ENCODE data around the gene SPC25. TPM values are rescaled to one million over a fixed set of nuclear protein-coding genes. Genes with fewer than 3 reads are reported as not detected.

The SPC25 gene
- total and polyA plus RNA-seq, 9 of the 15 experiments (the other 6 are each of a cell fraction or from before 2014, with no cell fraction given) = 44.8 to 100 (median 75.0) TPM

DNA sequence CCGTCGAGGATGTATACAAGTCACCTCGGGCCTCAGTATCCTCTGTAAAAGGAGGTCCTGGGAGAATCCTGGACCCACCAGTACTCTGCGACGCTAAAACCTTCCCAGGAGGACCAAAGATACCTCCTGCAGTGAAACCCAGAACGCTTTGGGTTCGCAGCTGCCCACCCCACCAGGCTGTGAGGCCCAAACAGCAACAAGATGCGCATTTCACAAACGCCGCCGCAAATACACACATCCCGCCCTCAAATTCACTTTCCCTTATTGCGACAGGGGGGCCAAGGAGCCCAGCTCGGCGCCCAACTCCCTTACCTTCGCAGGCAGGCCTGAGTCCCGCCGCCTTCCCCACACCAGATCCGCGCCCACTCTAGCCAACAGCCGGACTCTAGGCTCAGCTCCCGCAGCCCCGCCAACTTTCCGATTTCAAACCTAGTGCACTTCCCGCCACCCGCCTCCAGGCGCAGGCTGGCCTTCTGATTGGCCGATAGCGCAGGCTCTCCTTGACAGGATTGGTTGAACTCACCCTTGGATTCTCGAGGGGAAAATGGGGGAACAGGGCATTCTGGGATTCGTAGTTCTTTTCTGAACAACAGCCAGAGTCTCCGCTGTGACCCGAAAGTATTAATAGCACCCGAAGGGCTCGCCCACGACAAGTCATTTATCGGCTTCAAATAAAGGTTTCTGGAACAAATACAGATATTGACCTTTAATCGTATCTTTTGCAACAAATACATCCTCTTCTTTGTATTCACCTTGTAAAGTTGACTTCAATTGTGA, at the start of gene SPC25 (continued):
- TF ChIP-seq, protein P1, sequence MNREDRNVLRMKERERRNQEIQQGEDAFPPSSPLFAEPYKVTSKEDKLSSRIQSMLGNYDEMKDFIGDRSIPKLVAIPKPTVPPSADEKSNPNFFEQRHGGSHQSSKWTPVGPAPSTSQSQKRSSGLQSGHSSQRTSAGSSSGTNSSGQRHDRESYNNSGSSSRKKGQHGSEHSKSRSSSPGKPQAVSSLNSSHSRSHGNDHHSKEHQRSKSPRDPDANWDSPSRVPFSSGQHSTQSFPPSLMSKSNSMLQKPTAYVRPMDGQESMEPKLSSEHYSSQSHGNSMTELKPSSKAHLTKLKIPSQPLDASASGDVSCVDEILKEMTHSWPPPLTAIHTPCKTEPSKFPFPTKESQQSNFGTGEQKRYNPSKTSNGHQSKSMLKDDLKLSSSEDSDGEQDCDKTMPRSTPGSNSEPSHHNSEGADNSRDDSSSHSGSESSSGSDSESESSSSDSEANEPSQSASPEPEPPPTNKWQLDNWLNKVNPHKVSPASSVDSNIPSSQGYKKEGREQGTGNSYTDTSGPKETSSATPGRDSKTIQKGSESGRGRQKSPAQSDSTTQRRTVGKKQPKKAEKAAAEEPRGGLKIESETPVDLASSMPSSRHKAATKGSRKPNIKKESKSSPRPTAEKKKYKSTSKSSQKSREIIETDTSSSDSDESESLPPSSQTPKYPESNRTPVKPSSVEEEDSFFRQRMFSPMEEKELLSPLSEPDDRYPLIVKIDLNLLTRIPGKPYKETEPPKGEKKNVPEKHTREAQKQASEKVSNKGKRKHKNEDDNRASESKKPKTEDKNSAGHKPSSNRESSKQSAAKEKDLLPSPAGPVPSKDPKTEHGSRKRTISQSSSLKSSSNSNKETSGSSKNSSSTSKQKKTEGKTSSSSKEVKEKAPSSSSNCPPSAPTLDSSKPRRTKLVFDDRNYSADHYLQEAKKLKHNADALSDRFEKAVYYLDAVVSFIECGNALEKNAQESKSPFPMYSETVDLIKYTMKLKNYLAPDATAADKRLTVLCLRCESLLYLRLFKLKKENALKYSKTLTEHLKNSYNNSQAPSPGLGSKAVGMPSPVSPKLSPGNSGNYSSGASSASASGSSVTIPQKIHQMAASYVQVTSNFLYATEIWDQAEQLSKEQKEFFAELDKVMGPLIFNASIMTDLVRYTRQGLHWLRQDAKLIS (CRISPR knock-in tag; IDR thresholded peaks at IDR 0.05) = peak; percentile 84
- TF ChIP-seq MEF2A (IDR thresholded peaks at IDR 0.05; ENCODE audit: control insufficient read depth, low read depth, low read length) = peak; percentile 56; the same call in 1 of the 2 replicates
- no peak for TF ChIP-seq ZNF354B (CRISPR knock-in tag; IDR thresholded peaks at IDR 0.05)
- TF ChIP-seq PRPF4 (IDR thresholded peaks at IDR 0.05; ENCODE audit: insufficient read depth, low read depth, low read length, poor library complexity, severe bottlenecking) = no peak
- TF ChIP-seq ZNF12 (CRISPR knock-in tag; IDR thresholded peaks at IDR 0.05) = no peak; the same call in 1 of the 2 replicates
- TF ChIP-seq KDM4B (IDR thresholded peaks at IDR 0.05; ENCODE audit: borderline replicate concordance in 2 of 2, low read depth in 1 of 2) = no peak
- TF ChIP-seq, protein P2, sequence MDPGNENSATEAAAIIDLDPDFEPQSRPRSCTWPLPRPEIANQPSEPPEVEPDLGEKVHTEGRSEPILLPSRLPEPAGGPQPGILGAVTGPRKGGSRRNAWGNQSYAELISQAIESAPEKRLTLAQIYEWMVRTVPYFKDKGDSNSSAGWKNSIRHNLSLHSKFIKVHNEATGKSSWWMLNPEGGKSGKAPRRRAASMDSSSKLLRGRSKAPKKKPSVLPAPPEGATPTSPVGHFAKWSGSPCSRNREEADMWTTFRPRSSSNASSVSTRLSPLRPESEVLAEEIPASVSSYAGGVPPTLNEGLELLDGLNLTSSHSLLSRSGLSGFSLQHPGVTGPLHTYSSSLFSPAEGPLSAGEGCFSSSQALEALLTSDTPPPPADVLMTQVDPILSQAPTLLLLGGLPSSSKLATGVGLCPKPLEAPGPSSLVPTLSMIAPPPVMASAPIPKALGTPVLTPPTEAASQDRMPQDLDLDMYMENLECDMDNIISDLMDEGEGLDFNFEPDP (CRISPR knock-in tag; IDR thresholded peaks at IDR 0.05) = no peak
- peak; percentile 79; the same call in 1 of the 2 replicates for TF ChIP-seq KAT7 (CRISPR knock-in tag; IDR thresholded peaks at IDR 0.05; ENCODE audit: borderline replicate concordance)
- TF ChIP-seq, protein P3, sequence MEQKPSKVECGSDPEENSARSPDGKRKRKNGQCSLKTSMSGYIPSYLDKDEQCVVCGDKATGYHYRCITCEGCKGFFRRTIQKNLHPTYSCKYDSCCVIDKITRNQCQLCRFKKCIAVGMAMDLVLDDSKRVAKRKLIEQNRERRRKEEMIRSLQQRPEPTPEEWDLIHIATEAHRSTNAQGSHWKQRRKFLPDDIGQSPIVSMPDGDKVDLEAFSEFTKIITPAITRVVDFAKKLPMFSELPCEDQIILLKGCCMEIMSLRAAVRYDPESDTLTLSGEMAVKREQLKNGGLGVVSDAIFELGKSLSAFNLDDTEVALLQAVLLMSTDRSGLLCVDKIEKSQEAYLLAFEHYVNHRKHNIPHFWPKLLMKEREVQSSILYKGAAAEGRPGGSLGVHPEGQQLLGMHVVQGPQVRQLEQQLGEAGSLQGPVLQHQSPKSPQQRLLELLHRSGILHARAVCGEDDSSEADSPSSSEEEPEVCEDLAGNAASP (IDR thresholded peaks at IDR 0.05) = no peak
- TF ChIP-seq NUFIP1 (IDR thresholded peaks at IDR 0.05; ENCODE audit: partially characterized antibody) = no peak

All from K562 (cell line).